Endothelial cell of umbilical vein (primary cell): ENCODE results near the gene ASXL1. TPM values are rescaled to one million over a fixed set of nuclear protein-coding genes. Genes with fewer than 3 reads are reported as not detected.

Experiments used
- BruUV-seq: library from RNA; stranded (reverse); fragments of 400-500 nt; replicated peaks from 2 replicates; lab custom pipeline; 2021; lab: Mats Ljungman, UMichigan
- CTCF ChIA-PET: fragments of 300-600, 350-600 bp; sonication (Branson Sonifier 250); formaldehyde crosslinking; loops from one replicate; lab custom pipeline; 2021; ENCODE audit warnings: antibody characterized with exemption, inconsistent platforms; lab: Charles Lee
- POLR2A ChIA-PET: fragments of 300-600, 350-600 bp; sonication (Branson Sonifier 250); formaldehyde crosslinking; loops from one replicate; lab custom pipeline; 2021; ENCODE audit warnings: antibody characterized with exemption, inconsistent platforms; lab: Charles Lee
- DNase-seq: peaks from one replicate; pipeline ENCODE4 v3.0.0-alpha.2; 2011; ENCODE audit warnings: low read depth, low spot score
- FAIRE-seq: peaks from 2 replicates; lab custom pipeline; 2011; peaks lifted over from hg19 to GRCh38; lab: Jason Lieb, UNC
- H2AFZ ChIP-seq: 2 replicates; pipeline ENCODE4 v1.6.0; 2012; ENCODE audit warnings: low read depth, low read length, control low read depth, inconsistent platforms
- H3K27ac ChIP-seq: 2 replicates; pipeline ENCODE4 v1.5.1; 2011; ENCODE audit warnings: low read depth, mild to moderate bottlenecking, control low read depth, low read length, moderate library complexity; ENCODE audit not compliant: insufficient read depth
- H3K27me3 ChIP-seq, 2 experiments: 2 replicates each; pipeline versions ENCODE4 v1.6.0 to v1.6.1; 2011; ENCODE audit warnings: low read length in 2 of 2, mixed read lengths in 1 of 2; ENCODE audit not compliant: control insufficient read depth in 2 of 2, insufficient read depth in 2 of 2
- H3K36me3 ChIP-seq, 2 experiments: 2 replicates in 1 of 2; 3 replicates in 1 of 2; pipeline ENCODE4 v1.5.1; 2011; ENCODE audit warnings: low read length in 2 of 2, mild to moderate bottlenecking in 1 of 2, moderate library complexity in 1 of 2; ENCODE audit not compliant: control insufficient read depth in 2 of 2, insufficient read depth in 2 of 2; ENCODE audit errors: extremely low read depth in 1 of 2
- H3K4me1 ChIP-seq: 3 replicates; pipeline ENCODE4 v1.5.1; 2011; ENCODE audit warnings: mild to moderate bottlenecking, low read length; ENCODE audit not compliant: control insufficient read depth, insufficient read depth; ENCODE audit errors: extremely low read depth
- H3K4me2 ChIP-seq: 2 replicates; pipeline ENCODE4 v1.6.1; 2011; ENCODE audit warnings: low read length, control low read depth, mixed read lengths; ENCODE audit not compliant: insufficient read depth
- H3K4me3 ChIP-seq, 3 experiments: fragments of 200-600 bp in 1 of 3; sonication (generic), shearing (Covaris generic) in 1 of 3; replicated peaks in 1 of 3; 2 replicates each; pipeline ENCODE4 v1.5.1; 2011 to 2016; ENCODE audit warnings: control low read depth in 3 of 3, low read length in 3 of 3, mild to moderate bottlenecking in 2 of 3, inconsistent platforms in 1 of 3, low read depth in 1 of 3, moderate library complexity in 1 of 3; ENCODE audit not compliant: insufficient read depth in 1 of 3
- H3K79me2 ChIP-seq: 2 replicates; pipeline ENCODE4 v1.6.0; 2012; ENCODE audit warnings: low read length, inconsistent platforms; ENCODE audit not compliant: control insufficient read depth, insufficient read depth
- H3K9ac ChIP-seq: replicated peaks from 2 replicates; pipeline ENCODE3; 2011; ENCODE audit warnings: low read length, control low read depth; ENCODE audit not compliant: insufficient read depth; ENCODE audit errors: extremely low read depth
- H3K9me1 ChIP-seq: replicated peaks from 3 replicates; pipeline ENCODE4 v1.6.0; 2011; ENCODE audit warnings: mild to moderate bottlenecking, low read length; ENCODE audit not compliant: control insufficient read depth, insufficient read depth; ENCODE audit errors: extremely low read depth
- H3K9me3 ChIP-seq: replicated peaks from 2 replicates; pipeline ENCODE4 v1.5.1; 2012; ENCODE audit warnings: low read length, inconsistent platforms; ENCODE audit not compliant: control insufficient read depth, insufficient read depth
- H4K20me1 ChIP-seq: replicated peaks from 2 replicates; pipeline ENCODE3; 2011; ENCODE audit warnings: mild to moderate bottlenecking, low read length; ENCODE audit not compliant: control insufficient read depth, insufficient read depth; ENCODE audit errors: extremely low read depth
- EZH2 ChIP-seq: IDR thresholded peaks from 2 replicates; pipeline ENCODE4 v1.6.1; 2012; ENCODE audit warnings: borderline replicate concordance, low read depth, mild to moderate bottlenecking, moderate library complexity, low read length, inconsistent platforms; ENCODE audit not compliant: severe bottlenecking
- FOS ChIP-seq: IDR thresholded peaks from 2 replicates; pipeline ENCODE4 v1.6.1; 2011; ENCODE audit warnings: mild to moderate bottlenecking, low read length, moderate library complexity, borderline replicate concordance; ENCODE audit not compliant: insufficient read depth
- GATA2 ChIP-seq: IDR thresholded peaks from 2 replicates; pipeline ENCODE4 v1.7.0; 2011; ENCODE audit warnings: low read depth, mild to moderate bottlenecking, moderate library complexity, mixed read lengths, low read length; ENCODE audit not compliant: insufficient read length, insufficient read depth
- JUN ChIP-seq: IDR thresholded peaks from 2 replicates; pipeline ENCODE4 v1.6.1; 2011; ENCODE audit warnings: borderline replicate concordance, low read depth; ENCODE audit not compliant: insufficient read length, insufficient read depth
- MYC ChIP-seq: IDR thresholded peaks from one replicate; pipeline ENCODE4 v1.6.1; 2011; ENCODE audit warnings: mild to moderate bottlenecking, low read depth, low read length
- POLR2A ChIP-seq: IDR thresholded peaks from 2 replicates; pipeline ENCODE4 v1.6.1; 2012; ENCODE audit warnings: low read depth, mild to moderate bottlenecking, control low read depth, low read length
- POLR2AphosphoS5 ChIP-seq: IDR thresholded peaks from 2 replicates; pipeline ENCODE4 v1.6.1; 2012; ENCODE audit warnings: low read depth, mild to moderate bottlenecking, control low read depth, low read length, moderate library complexity; ENCODE audit not compliant: insufficient read depth
- dilution Hi-C: fragments of 300-500 bp; cut with MboI; formaldehyde crosslinking; loops from one replicate; pipeline ENCODE4 v1.15.0; 2019; ENCODE audit warnings: low sequenced_read_pairs; ENCODE audit not compliant: extremely low pct_ligation_motif_present
- intact Hi-C: fragments of 100-400 bp; cut with micrococcal nuclease; formaldehyde crosslinking; loops from one replicate; pipeline ENCODE4 v1.10.0; 2022
- polyA plus RNA-seq, 4 experiments: library from polyadenylated mRNA; depleted of rRNA in 3 of 4; stranded (reverse) in 3 of 4; unstranded in 1 of 4; fragments of >200 nt; gene quantifications; 2 replicates each; pipeline versions ENCODE4 v1.2.1 to v1.2.3, GENCODE V29; 2011 to 2012; ENCODE audit warnings: missing spikeins in 1 of 4
- total RNA-seq: library from RNA; stranded (reverse); gene quantifications from 2 replicates; pipeline ENCODE4 v1.2.3, GENCODE V29; 2021
- TF ChIP-seq, protein P1 (sequence below), 2 donors: IDR thresholded peaks; 1 replicate in 1 of 2; 2 replicates in 1 of 2; pipeline ENCODE4 v1.5.1; 2011; ENCODE audit warnings: low read length in 2 of 2, mild to moderate bottlenecking in 2 of 2, moderate library complexity in 2 of 2, control low read depth in 1 of 2, inconsistent platforms in 1 of 2, low read depth in 1 of 2; ENCODE audit not compliant: insufficient read depth in 1 of 2; ENCODE audit errors: extremely low read depth in 1 of 2
- TF ChIP-seq, protein P2 (sequence below): IDR thresholded peaks from 2 replicates; pipeline ENCODE4 v1.6.1; 2011; ENCODE audit not compliant: insufficient read depth, insufficient read length

Gene ASXL1
- total and polyA plus RNA-seq, 2 donors (not counting 3 experiments of a cell fraction or from before 2014, with no cell fraction given): 45.4 to 101 TPM

DNA sequence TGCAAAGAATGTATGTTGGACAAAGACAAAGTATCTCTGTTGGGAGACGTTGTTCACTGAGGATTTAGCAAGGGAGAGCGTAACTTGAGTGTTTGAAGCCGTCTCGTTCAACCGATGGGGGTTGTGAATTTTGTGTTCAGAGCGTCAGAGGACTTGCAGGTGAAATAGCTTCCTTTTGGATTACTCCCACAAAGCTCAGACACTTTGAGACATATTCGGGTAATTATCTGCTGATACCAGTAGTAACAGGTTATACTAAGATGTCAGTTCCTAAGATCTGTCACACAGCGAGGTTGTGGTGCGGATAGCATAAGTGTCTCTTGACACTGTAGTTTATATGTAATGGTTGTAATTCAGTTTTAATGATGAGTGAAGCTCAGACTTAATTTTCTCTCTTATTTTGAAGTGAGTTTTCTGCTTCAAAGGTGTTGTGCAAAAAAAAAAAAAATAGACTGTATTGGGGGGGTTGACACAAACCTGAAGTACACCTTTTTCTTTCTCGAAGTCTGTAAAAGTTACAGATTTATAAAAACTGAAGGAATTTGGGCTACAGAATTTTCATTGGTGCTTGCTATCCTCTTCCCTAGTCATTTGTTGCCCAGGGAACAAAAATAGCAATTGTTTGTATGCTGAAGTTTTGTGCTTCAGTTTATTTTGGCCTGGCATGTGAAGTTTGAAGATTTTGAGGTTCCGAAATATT, 1.7 kb downstream of the ASXL1 start:
- DNase-seq: peak; percentile 26
- Histone ChIP-seq H3K9me1 (no peaks in the 10 kb centered on the region), H4K20me1 (peaks cover 8% of the 10 kb centered on the region), H3K9ac (peak overlapping the region; percentile 85), H3K4me1 (peaks cover 30% of the 10 kb centered on the region), H3K9me3 (no peaks in the 10 kb centered on the region), H3K36me3 (no peaks in the 10 kb centered on the region), H3K4me2 (peak overlapping the region; percentile 92), H3K27me3 (no peaks in the 10 kb centered on the region), H3K27ac (peak overlapping the region; percentile 72), H2AFZ (no peak overlapping the region), H3K4me3 (peak overlapping the region; percentile 78 to 92 (median 92)), H3K79me2 (peaks cover 62% of the 10 kb centered on the region)
- no peak for TF ChIP-seq JUN
- no peak for TF ChIP-seq EZH2
- TF ChIP-seq, protein P1, sequence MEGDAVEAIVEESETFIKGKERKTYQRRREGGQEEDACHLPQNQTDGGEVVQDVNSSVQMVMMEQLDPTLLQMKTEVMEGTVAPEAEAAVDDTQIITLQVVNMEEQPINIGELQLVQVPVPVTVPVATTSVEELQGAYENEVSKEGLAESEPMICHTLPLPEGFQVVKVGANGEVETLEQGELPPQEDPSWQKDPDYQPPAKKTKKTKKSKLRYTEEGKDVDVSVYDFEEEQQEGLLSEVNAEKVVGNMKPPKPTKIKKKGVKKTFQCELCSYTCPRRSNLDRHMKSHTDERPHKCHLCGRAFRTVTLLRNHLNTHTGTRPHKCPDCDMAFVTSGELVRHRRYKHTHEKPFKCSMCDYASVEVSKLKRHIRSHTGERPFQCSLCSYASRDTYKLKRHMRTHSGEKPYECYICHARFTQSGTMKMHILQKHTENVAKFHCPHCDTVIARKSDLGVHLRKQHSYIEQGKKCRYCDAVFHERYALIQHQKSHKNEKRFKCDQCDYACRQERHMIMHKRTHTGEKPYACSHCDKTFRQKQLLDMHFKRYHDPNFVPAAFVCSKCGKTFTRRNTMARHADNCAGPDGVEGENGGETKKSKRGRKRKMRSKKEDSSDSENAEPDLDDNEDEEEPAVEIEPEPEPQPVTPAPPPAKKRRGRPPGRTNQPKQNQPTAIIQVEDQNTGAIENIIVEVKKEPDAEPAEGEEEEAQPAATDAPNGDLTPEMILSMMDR (IDR thresholded peaks at IDR 0.05; ENCODE audit: extremely low read depth in 1 of 2, insufficient read depth in 1 of 2, low read depth in 1 of 2, low read length in 2 of 2): no peak
- TF ChIP-seq MYC: no peak
- no peak for TF ChIP-seq POLR2A
- no peak for TF ChIP-seq GATA2
- no peak for TF ChIP-seq POLR2AphosphoS5
- no peak for TF ChIP-seq FOS
- TF ChIP-seq, protein P2, sequence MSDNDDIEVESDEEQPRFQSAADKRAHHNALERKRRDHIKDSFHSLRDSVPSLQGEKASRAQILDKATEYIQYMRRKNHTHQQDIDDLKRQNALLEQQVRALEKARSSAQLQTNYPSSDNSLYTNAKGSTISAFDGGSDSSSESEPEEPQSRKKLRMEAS: no peak
- no TSS peak for BruUV-seq
- intact Hi-C loops (loop anchor here (1.0 kb wide), 1 partner anchor 74 kb away; no protein-coding TSS in a partner anchor), dilution Hi-C loops (no loop called here)
- ChIA-PET POLR2A (interaction anchor here (0.9 kb wide), 2 partner anchors 11 to 191 kb away, joined by 3 read pairs; no protein-coding TSS in a partner anchor), CTCF (interaction anchor here (2.1 kb wide), 1 partner anchor 23 kb away, joined by 8 read pairs; no protein-coding TSS in a partner anchor)
- FAIRE-seq: no peak
